Measurements from ENCODE around the gene CAMK1G.

The CAMK1G gene

DNA sequence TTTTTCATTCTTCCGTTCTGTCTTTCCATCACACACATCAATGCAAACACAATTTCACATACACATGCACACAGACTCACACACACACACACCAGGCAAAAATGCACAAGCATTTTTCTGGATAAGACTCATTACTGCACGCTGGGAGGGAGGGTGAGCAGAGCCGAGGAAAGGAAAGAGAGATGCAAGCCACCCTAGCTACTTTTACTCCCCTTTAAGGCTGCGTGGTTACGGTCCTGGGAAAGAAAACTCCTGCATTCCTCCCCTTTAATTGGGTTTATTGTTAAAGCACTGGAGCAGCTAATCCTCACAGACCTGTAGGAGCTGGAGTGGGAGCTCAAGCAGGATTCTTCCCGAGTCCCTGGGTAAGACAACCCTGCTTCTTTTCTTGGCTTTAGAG, at the start of gene CAMK1G:
Gene CAMK1G, plus strand, starts transcription at position 307 of the 400 bp plus-strand sequence. CDS start 11,270 bp downstream, outside the sequence.
- DNase-seq, result no peak

DNA sequence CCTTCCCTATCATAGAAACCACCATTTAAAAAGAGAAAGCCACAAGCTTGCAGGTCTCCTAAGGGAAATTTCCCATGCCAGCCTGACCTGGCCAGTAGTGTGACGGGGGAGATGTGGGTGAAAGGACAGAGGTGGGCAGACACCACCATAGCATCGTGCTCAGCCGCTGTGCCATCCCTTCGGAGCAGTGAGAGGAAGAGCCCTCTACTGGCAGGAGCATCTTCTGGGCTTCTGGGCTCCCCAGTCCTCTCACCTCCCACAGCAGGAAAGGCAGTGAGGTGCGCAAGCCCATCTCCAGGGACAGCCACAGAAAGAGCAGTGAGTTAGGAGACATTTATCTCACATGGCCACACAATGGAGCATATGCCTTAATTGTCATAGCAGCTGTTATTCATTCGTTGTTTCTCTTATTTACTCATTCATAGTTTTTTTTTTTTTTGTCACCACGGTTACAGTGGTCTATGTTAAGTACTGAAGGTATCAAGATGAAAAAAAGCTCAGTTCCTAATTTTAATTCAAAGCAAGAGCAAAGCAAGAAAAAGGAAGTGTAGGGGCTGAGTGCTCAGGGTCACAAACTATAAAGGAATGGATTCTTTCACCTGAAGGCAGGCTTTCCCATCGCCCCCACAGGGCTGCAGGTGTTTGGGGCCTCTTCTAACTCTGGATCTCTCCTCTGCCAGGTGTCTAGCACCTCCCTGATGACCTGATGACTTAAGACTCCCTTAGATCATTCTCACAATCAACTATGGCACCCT, 48.8 kb upstream of the CAMK1G start:
- DNase-seq, result no peak

DNA sequence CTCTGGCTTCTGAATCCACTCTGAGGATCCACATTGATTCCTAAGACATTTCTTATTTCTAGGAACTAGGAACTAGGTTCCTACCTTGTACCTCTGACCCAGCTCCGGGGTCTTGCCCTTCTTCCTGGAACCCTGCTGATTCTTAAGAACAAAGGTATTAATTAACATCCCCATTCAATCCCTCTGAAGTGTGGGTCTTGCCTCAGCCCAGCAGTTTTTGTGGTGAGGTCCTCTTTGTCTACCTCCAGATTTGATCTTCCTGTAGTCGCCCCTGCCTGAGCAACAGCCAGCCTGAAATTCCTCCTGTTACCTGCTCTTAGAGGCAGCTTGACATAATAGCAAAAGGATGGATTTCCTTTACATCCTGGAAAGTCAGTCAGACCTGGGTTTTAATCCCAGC, 46.7 kb upstream of the CAMK1G start:
- no peak for DNase-seq

- DNase-seq, result no peak
These were observed 46.0 kb upstream of the CAMK1G start for GRCh38 chr1:209537336-209538114.

DNA sequence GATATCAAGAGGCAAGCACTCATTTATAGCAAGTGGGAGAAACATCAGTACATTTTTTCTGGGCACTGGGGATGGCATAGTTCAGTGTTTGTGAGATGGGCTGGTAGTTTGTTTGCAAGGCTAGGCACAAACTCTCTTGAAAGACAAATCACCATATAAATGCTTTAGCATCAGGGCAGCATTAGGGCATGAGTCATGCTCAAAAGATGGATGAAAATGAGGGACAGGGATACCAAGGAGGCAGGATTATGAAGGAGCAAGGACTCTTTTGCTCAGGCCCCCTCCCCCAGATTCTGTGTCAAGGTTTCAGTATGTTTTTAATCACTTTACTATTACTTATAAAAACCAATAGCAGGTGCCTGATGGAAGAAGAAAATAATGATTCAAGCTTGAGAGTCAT, 43.9 kb upstream of the CAMK1G start:
- DNase-seq, result no peak

DNA sequence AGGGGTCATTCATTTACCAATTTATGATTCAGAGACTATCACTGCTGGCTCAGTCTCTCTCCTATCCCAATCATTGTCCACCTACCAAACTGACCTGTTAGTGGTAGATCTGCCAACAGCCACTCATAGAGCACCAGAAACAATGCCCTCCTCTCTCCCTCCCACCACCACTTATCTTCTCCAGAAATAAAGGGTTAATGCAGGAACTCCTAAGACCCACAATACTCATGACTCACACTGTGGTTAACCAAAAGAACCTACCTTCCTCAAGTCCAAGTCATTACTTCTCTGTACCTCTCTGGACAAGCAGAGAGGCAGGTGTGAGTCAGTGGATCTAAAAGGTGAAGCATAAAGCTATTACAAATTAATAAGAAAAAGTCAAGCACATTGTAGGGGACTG, 40.9 kb upstream of the CAMK1G start:
- no peak for DNase-seq

DNA sequence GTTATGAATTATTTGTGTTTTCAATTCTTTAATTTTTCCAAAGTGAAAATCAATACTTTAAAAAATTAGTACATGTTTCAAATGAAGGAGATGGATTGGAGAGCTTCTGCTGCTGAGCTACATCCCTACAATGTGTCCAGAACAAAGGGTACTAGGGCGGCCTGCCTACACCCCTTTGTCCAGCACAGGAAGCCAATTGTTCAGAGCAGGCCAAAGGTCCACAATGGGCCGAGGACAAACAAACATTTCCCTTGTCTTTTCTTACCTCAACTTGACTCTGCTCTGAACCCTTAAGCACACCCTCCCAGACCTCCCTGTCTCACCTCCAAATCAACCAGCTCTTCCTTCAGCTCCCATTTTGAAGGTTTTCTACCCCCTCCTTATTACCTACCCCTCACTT, 39.4 kb upstream of the CAMK1G start:
- no peak for DNase-seq

DNA sequence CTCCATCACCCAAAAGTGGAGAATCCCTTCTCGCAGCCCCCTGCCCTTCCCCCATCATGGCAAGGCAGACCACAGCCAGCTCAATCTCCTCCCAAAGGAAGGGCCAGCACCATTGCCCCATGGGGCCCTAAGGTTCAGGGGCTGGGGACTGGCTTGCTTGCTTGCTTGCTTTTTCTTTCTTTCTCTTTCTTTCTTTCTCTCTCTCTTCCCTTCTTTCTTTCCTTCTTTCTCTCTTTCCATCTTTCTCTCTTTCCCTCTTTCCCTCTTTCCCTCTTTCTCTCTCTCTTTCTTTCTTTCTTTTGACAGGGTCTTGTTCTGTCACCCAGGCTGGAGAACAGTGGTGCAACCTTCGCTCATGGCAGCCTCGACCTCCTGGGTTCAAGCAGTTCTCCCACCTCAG, 38.1 kb upstream of the CAMK1G start:
- DNase-seq, result no peak

DNA sequence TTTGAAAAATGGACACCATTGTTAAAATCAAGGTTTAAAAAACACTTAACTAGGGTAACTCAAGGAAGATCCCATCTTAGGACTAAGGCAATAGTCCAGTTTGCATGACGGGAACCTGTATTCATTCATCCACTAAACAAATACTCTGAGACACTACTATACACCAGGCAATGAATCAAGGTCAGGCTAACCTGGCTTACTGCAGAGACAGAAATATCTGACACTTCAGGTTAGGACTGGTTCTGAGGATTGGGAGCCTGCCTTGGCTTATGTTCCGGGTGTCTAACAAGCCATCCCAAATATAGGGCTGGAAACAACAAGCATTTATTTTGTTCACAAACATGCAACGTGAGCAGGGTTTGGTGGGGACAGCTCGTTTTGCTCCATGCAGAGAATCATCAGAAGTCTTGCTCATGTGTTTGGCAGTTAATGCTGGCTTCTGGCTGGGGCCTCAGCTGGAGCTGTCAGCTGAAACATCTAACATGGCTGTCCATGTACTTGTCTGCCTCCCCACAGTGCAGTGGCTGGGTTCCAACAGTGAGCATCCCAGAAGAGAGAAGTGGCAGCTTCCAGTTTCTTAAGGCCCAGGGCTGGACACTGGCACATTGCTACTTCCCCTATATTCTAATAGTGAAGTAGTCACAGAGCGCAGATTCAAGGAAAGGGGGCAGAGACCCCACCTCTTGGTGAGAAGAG, 37.0 kb upstream of the CAMK1G start:
- DNase-seq, result no peak

GRCh38 chr1:209547626-209548025, 35.9 kb upstream of the CAMK1G start:
- no peak for DNase-seq

DNA sequence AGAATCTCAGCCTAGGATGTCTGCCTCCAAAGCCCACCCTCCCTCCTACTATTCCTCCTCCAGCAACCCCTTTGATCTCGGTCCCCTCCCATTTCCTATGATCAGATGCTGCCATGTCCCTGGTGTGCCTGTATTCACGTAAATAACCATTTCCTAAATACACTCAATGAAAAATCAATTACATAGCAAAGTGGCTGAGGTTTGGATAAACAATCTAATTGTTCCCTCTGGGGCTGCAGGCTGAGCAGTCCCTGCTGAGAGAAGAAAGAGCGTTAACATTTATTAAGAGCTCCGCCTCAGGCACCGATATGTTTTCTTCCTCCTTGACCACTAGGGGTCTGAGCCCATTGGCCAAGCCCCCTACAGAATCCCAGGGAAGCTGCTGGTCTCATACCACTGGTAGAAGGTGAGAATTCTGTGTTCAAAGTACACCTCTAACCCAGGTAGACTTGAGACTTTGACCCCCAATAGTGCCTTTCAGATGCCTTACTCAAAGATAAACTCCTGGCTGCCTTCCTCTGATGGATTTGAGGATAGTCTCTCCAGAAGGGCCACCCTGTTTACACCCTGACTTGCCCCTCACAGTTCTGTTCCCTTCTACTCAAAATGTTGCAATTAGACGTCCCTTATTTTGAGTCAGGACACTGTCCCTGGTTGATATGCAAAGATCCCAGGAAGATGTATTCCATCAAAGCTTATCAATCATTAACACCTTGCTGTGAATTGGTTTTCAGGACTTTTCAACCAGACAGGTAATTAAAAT, 33.9 kb upstream of the CAMK1G start:
- DNase-seq, result no peak

DNA sequence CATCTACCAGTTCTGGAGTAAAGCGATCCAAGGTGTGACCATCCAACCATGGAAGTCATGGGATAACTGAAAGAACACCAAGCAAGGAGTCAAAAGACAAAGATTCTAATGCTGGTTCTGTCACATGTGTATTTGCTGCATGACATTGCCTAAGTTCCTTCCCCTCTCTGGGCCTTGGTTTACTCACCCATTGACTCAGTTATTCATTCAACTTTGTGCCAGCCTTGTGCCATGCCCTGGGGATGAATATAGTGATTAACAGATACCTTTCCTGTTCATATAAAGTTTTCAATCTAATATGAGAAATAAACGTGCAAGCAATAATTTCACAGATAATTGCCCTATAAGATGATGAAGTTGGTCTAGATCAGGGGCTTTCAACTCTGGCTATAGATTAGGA, 33.0 kb upstream of the CAMK1G start:
- no peak for DNase-seq

GRCh38 chr1:209552406-209553264, 30.9 kb upstream of the CAMK1G start:
- no peak for DNase-seq

DNA sequence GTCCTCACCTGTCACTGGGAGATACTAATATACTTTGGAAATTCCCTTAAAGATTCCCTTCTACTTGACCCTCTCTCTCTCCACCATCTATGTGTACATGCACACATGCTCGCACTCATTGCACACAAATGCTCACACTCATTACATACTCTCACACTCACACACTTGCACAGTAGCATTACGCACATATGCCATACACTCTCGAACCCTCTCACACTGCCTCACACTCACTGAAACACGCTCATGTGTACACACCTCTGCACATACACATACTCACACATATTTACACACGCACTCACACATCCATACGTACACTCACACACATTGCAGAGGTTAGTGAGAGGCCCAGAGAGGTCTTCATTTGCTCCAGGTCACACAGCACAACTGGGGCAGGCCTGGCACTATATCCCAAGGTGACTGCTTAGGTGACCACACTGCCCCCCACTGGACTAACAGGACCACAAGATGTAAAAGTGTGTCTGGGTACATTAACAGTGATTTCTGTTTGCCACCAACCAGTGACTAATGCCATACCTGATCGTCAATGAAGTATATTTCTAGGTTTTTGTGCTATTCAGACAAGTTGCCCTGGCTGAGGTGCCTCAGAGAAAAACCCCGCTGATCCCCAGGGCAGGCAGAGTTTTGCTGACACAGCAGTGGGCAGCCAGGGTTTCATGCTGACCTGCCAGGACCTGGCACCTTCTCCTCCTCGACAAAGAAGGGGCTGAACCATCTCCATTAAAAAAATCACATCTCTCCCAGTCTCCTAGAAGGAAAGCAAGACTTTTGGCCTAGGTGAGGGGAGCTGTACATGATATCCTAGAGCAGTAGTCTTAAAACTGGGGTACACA, 28.5 kb upstream of the CAMK1G start:
- DNase-seq, result no peak

DNA sequence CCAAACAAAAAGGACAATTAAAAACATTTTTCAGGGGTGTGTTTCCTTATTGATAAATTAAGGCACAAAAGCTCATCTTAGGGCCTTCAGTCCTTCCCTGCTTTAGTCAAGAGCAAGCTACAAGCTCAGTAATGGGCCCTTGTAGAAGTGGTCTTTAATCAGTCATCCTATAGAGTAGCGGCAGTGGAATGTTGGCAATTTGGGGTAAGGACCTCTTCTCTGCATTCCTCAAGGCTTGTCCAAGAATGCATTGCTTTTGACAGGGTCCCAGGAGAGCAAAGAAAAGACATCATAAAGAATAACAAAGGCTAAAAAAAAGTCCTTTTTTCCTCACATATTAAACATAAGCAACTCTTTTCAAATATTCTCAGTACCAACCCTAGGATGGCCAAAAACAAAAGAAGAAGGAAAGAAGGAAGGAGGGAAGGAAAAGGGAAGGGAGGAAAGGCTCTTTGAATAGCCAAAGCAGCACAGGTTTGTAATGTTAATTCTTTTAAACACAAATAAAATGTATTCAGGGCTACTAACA, 27.3 kb upstream of the CAMK1G start:
- DNase-seq, result no peak

DNA sequence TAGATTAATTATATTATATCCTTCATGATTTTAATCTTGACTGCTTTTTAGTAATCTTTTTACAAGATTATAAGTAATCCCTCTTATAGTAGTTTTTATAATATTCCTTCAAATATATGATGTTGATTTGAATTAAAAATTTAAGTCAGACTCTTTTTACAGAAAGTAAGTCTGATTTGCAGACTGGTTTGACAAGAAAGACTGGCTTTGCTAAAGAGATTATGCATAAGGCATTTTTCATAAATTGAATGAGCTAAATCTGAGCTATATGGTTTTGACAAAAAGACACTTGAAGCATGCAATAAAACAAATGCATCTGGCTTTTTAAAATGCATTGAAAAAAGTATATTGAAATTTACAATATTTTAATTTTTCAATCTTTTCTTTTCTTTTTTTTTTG, 26.3 kb upstream of the CAMK1G start:
- no peak for DNase-seq

DNA sequence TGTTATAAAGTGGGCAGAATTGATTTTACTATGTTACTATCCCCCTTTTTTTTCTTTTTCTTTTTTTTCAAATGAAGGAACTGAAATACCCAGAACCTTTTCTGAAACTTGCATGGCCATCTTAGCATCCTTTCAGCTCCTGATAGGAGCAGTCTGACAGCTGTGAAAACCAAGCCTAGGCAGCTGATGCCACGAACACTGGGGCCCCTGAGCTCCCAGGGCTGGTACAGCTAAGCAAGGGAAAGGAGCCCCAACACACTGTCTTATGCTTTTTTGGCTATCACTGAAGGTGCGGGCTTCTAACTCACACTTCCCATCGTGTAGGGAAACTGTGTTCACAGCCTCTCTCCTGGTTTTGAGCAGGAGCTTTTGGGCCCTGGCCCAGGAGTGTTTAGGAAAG, 23.0 kb upstream of the CAMK1G start:
- no peak for DNase-seq

DNA sequence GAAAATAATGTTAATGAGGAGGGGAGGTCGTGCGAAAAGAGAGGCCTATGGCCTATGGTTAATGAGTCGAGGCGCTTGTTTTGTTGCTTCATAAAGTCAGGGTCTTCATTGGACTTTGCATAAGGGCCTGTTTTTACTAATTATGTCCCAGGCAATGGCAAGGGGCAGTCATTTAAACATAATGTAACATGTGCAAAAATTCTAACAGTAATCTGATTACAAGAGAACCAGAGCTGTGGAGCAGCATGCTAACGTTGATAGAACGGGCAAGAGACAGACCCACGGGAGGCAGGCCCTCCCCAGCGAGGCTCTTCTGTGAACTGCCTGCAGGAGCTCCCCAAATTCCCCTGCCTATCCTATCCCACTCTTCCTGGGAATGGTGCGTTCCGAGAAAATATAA, 22.6 kb upstream of the CAMK1G start:
- DNase-seq, result no peak

DNA sequence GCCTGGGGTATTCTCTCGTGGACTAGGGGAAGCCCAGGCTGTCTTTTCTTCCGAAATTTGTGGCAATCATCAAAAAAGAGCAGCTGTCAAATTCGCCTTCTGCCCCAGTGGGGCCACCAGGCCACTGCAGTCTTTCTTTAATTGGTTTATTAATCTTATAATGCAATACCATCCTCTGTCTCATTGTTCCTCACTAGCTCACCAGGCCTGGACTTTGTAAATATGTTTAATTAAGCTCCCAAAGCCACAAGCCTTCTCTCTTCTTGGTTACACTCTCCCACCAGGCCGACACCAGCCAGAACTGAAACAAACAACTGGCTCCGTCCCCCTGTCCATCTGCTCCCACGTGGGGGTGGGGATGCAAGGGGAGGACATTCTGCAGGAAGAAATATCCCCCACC, 22.0 kb upstream of the CAMK1G start:
- DNase-seq, result no peak

DNA sequence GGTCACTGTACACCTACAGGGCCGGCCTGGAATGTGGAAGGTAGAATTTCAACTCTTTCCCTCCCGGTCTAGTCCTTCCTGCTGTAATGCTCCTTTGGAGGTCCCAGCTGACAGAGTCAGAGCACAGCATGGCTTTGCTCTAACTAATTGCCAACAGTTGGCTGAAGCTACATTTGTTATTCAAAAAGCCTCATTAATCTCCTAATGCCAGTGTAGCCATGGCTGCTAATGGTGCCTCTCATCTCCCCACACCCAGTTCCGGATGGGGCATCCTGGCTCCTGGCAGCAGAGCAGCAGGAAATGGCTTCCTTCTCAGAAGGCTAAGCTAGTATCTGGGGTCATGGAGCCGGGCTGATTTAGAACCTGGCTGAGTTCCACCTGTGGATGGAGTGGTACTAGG, 18.7 kb upstream of the CAMK1G start:
- peak; percentile 26 for DNase-seq
